Subcutaneous abdominal adipose tissue (tissue), 5 donors: Measurements from ENCODE around the gene OPCML.

Source experiments
- H3K27ac ChIP-seq: one replicate; pipeline ENCODE4 v1.7.0; 2013; ENCODE audit warnings: low read depth, mild to moderate bottlenecking, inconsistent platforms, low read length, moderate library complexity
- H3K27me3 ChIP-seq, 5 donors: one replicate each; pipeline ENCODE4 v1.7.0; 2013; ENCODE audit warnings: low read length in 5 of 5, inconsistent platforms in 1 of 5; ENCODE audit not compliant: control insufficient read depth in 5 of 5, insufficient read depth in 4 of 5
- H3K36me3 ChIP-seq, 5 donors: one replicate each; pipeline ENCODE4 v1.7.0; 2013; ENCODE audit warnings: low read length in 5 of 5; ENCODE audit not compliant: control insufficient read depth in 5 of 5, insufficient read depth in 5 of 5
- H3K4me1 ChIP-seq, 5 donors: one replicate each; pipeline ENCODE4 v1.7.0; 2013; ENCODE audit warnings: low read length in 5 of 5, mild to moderate bottlenecking in 3 of 5, moderate library complexity in 1 of 5; ENCODE audit not compliant: control insufficient read depth in 5 of 5, insufficient read depth in 5 of 5
- H3K4me3 ChIP-seq, 5 donors: one replicate each; pipeline ENCODE4 v1.7.0; 2013; ENCODE audit warnings: low read length in 5 of 5, low read depth in 1 of 5
- H3K9ac ChIP-seq, 5 donors: one replicate each; pipeline ENCODE4 v1.7.0; 2013; ENCODE audit warnings: low read length in 5 of 5, mild to moderate bottlenecking in 4 of 5, moderate library complexity in 3 of 5
- H3K9me3 ChIP-seq, 5 donors: one replicate each; pipeline ENCODE4 v1.7.0; 2013; ENCODE audit warnings: low read length in 5 of 5; ENCODE audit not compliant: control insufficient read depth in 5 of 5
- donor health status: healthy.
- donor health status: healthy.
- donor health status: healthy.
- donor health status: healthy.
- donor health status: healthy.

The OPCML gene

DNA sequence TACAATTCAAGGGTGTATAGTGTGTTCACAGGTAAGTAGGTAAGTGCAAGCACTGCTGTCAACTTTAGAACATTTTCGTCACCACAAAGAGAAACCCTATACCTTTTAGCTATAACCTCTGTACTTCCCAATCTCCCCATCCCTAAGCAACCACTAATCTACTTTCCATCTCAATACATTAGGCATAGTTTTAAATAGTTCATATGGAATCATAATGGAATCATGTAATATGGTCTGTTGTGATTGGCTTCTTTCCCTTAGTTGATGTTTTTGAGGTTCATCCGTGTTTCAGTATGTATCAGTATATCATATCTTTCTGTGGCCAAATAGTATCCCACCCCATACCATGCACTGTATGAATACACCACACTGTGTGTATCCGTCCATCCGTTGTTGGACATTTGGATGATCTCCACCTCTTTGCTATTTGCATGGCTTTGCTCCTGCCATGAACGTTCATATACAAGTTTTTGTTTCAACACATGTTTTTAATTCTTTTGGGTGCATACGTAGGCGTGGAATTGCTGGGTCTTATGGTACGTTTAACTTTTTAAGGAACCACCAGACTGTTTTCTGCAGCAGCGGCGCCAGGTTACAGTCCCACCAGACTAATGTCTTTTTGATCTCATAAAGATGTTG, 27.7 kb upstream of the OPCML start:
- Histone ChIP-seq H3K27me3 (peaks cover 0 to 6% (median 0%) of the 10 kb centered on the region in 5 donors), H3K4me1 (no peaks in the 10 kb centered on the region), H3K9ac (no peak overlapping the region), H3K4me3 (no peak overlapping the region), H3K9me3 (no peaks in the 10 kb centered on the region), H3K36me3 (no peaks in the 10 kb centered on the region), H3K27ac (no peak overlapping the region)

DNA sequence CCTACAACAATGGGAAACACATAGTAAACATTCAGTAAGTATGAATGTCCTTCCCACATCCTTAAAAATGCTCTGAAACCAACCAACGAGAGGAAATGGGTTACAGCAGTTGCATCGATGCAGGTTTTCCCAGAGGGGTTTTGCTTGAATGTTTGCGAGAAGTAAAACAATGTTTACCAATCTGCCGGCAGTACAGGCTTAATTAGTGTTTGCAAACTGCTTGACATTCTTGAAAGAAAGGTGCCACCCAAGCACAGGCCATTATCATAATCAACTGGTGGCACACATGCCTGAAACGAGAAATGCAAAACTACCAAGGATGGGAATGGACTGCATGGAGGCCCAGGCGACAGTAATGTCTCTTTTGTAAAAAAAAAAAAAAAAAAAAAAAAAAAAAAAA, 27.1 kb upstream of the OPCML start:
- H3K27ac ChIP-seq, result no peak overlapping the region
- H3K4me1 ChIP-seq, result no peaks in the 10 kb centered on the region
- peaks cover 0 to 6% (median 0%) of the 10 kb centered on the region in 5 donors for H3K27me3 ChIP-seq
- no peak overlapping the region for H3K9ac ChIP-seq
- no peak overlapping the region for H3K4me3 ChIP-seq
- no peaks in the 10 kb centered on the region for H3K36me3 ChIP-seq
- H3K9me3 ChIP-seq, result no peaks in the 10 kb centered on the region

DNA sequence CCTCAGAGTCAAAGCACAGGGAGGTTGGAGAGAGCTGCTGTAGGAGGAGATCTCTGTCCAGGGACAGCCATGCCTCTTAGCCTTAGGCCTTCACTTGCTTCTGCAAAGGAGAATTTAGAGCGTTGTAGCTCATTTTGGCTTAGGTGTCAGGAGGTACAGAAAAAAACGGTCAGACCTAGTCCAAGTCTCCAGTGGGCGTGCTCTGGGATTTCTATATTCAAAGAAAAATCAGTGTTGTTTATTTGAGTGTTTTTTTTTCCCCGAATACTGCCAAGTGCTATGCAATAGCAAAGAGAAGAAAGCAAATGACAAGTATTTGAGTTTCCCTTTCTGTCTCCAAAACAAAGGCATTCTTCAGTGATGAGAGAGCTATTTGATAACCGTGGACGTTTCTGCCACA, 22.7 kb upstream of the OPCML start:
- Histone ChIP-seq H3K27ac (no peak overlapping the region), H3K4me3 (no peak overlapping the region), H3K36me3 (no peaks in the 10 kb centered on the region), H3K9me3 (peaks cover 0 to 4% (median 0%) of the 10 kb centered on the region in 5 donors), H3K9ac (no peak overlapping the region), H3K4me1 (no peaks in the 10 kb centered on the region), H3K27me3 (peaks cover 0 to 2% (median 0%) of the 10 kb centered on the region in 5 donors)

DNA sequence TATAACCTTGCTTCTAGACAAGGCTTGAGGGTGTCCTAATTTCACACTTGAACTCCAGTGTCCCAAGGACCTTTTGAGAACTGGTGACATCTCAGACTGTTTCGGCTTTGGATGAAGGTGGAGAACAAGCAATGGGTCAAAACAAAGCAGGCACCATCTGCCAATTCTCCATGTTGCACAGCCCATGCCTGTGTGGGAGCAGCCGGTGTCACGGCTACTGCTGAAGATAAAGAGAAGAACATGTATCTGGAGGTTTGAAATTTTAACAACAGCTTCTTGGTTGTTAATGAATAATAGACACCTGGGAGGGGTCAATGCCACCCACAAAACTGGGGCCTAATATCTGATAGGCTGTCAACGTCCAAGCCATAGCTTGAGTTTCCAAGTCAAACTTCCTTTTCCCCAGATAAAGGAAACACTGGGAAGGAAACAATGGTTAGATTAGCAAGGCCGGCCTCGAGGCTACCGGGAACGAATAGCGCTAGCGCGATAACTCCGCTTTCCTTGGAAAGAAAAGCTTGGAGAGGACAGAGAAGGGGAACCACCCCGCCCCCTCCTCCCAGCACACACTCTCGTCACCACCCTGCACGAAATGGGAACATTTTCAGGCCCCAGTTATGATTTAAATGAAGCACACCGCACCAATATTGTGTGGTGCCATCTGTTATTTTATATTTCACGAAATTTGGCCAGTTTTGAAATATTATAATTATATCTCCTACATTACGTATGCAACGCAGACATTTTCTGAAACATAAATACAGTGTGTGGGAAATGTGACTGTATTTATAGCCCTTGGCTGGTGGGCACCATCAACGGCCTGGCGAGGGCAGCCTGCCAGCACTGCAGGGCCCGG, 21.8 kb upstream of the OPCML start:
- H3K9me3 ChIP-seq, result peaks cover 0 to 4% (median 0%) of the 10 kb centered on the region in 5 donors
- H3K27ac ChIP-seq, result no peak overlapping the region
- H3K4me3 ChIP-seq, result no peak overlapping the region
- H3K27me3 ChIP-seq, result no peaks in the 10 kb centered on the region
- H3K36me3 ChIP-seq, result no peaks in the 10 kb centered on the region
- H3K9ac ChIP-seq, result no peak overlapping the region
- H3K4me1 ChIP-seq, result no peaks in the 10 kb centered on the region

DNA sequence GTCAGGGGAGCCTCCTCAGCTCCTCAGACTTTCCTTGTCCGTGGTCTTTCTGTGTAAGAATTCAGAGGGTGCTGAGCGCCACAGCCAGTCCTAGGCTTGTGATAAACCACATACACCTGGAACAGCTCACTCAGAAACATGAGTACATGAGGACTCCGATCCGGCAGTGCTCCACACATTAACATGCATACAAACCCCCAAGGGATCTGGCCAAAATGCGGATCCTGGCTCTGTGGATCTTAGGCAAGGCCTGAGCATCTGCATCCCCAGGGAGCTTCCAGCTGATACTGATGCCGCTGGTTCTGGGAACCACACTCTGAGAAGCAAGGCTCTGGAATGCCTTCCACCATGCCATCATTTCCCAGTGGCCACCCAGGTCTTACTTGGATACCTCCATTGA, 20.6 kb upstream of the OPCML start:
- peaks cover 0 to 4% (median 0%) of the 10 kb centered on the region in 5 donors for H3K9me3 ChIP-seq

DNA sequence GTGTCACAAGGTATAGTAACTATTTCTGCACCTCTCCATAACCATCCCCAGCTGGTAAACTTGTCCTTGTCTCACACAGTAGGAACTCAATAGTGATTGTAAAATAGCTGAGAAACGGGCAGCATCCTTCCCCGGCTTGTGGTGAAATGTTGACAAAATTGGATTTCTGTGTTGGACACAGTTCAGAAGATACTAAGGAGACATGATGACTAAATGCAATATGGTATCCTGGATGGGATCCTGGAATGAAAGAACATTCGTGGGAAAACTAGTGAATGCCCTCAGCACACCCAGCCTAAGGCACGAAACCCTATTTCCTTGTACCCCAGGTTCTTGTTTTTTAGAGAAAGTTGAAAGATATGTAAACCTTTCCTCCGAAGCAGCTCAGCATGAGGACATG, 18.8 kb upstream of the OPCML start:
- no peaks in the 10 kb centered on the region for H3K4me1 ChIP-seq
- peaks cover 0 to 4% (median 0%) of the 10 kb centered on the region in 5 donors for H3K9me3 ChIP-seq
- H3K9ac ChIP-seq, result no peak overlapping the region
- H3K27ac ChIP-seq, result no peak overlapping the region
- H3K36me3 ChIP-seq, result no peaks in the 10 kb centered on the region
- no peaks in the 10 kb centered on the region for H3K27me3 ChIP-seq
- H3K4me3 ChIP-seq, result no peak overlapping the region

More for the DNA sequence above, 20.6 kb upstream of the OPCML start:
- Histone ChIP-seq H3K27ac (no peak overlapping the region), H3K9ac (no peak overlapping the region), H3K4me1 (no peaks in the 10 kb centered on the region), H3K36me3 (no peaks in the 10 kb centered on the region), H3K27me3 (no peaks in the 10 kb centered on the region), H3K4me3 (no peak overlapping the region)

DNA sequence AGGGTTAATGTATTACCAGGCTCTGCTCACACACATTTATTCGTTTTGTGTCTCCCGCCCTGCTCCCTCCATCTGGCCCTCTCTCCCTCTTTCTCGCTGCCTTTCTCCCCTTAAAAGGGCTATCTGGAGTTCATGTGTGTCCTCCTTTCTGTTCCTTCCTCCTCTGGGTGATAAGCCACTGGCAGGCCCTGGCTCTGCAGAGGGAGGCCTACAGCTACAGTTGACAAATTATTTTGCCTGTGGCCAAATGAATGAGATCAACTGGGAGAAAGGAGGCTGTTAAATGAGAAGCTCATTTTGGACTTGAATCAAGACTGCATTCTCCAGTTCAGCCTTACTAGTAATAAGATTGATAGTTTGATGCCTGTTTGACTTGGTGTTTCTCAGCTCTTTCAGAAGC, 17.5 kb upstream of the OPCML start:
- Histone ChIP-seq H3K36me3 (no peaks in the 10 kb centered on the region), H3K4me1 (no peaks in the 10 kb centered on the region), H3K27me3 (no peaks in the 10 kb centered on the region), H3K27ac (no peak overlapping the region), H3K9me3 (peaks cover 0 to 4% (median 0%) of the 10 kb centered on the region in 5 donors), H3K4me3 (no peak overlapping the region), H3K9ac (no peak overlapping the region)

DNA sequence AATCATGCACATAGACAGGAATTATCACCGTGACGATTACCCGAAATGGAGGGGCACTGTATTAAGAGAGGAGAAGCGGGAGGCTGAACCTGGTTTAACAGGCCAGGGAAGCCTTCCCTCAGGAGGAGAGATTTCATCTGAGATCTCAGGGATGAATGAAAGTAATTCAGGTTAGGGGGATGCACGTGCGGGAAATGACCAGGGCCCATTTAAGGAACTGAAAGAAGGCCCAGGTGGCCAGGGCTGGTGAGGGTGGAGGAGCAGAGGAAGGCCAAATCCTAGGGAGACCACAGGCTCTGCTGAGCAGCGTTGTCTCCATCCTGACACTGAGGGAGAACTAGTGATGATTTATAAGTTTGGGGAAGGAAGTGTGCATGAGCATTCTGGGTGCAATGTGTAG, 16.3 kb upstream of the OPCML start:
- Histone ChIP-seq H3K9me3 (peaks cover 0 to 4% (median 0%) of the 10 kb centered on the region in 5 donors), H3K4me3 (no peak overlapping the region), H3K27me3 (no peaks in the 10 kb centered on the region), H3K4me1 (no peaks in the 10 kb centered on the region), H3K36me3 (no peaks in the 10 kb centered on the region), H3K27ac (no peak overlapping the region), H3K9ac (no peak overlapping the region)

DNA sequence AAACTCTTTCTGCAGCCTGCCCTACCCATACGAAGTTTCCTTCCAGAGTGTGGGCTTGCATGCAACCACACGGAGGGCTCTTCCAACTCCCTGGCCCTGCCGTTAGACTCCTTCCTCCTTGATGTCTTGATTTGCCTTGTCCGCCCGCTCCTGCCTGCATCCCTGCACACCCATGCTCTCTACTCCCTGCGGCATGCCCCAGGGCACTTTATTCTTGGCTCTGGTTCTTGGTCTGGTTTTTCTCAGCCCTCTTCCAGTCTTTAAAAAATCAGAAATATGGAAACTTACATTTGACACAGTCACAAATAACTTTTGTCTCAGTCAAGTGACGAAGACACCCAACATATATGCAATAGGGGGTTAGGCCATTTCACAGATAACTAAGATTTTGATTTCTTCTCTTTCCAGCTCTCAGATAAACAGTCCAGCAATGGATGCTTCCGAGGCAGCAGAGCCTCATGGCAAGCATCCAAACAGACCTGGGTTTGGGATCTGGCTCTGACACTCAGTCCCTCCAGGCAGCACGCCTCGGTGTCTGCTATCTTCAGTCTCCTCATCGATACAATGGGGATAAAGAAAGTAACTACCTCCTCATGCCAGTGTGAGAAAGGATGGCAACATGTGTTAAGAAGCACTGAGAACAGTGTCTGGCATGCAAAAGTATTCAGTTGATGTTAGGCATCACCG, 15.7 kb upstream of the OPCML start:
- Histone ChIP-seq H3K9me3 (peaks cover 0 to 1% (median 0%) of the 10 kb centered on the region in 5 donors), H3K4me1 (no peaks in the 10 kb centered on the region), H3K4me3 (no peak overlapping the region), H3K27ac (no peak overlapping the region), H3K9ac (no peak overlapping the region), H3K36me3 (no peaks in the 10 kb centered on the region), H3K27me3 (no peaks in the 10 kb centered on the region)
